WTC11 (cell line): Measurements from ENCODE around the gene SLC16A8. TPM values are rescaled to one million over a fixed set of nuclear protein-coding genes. Genes with fewer than 3 reads are reported as not detected.

Experiments
- ATAC-seq: fragments of 200-7000 bp; cut with Tn5 transposase; 2 replicates; pipeline ENCODE4 v1.10.0; 2021; ENCODE audit warnings: mild to moderate bottlenecking, moderate library complexity
- CTCF ChIA-PET: fragments of 300-600 bp; sonication (Branson Sonifier 250); formaldehyde crosslinking; loops from one replicate; lab custom pipeline; 2021; ENCODE audit warnings: antibody characterized with exemption; lab: Charles Lee
- POLR2A ChIA-PET: fragments of 350-600 bp; sonication (Branson Sonifier 250); formaldehyde crosslinking; loops from one replicate; lab custom pipeline; 2021; ENCODE audit warnings: antibody characterized with exemption; lab: Charles Lee
- DNase-seq: peaks from one replicate; pipeline ENCODE4 v3.0.0; 2021; ENCODE audit warnings: low spot score
- H3K27ac Mint-ChIP-seq: 2 replicates; pipeline ENCODE4 v1.8.0; 2021; ENCODE audit warnings: mixed read lengths
- H3K27me3 Mint-ChIP-seq: 2 replicates; pipeline ENCODE4 v1.8.0; 2021; ENCODE audit warnings: low read depth, mild to moderate bottlenecking, moderate library complexity, mixed read lengths
- H3K36me3 Mint-ChIP-seq: 2 replicates; pipeline ENCODE4 v1.8.0; 2021; ENCODE audit warnings: mixed read lengths
- H3K4me1 Mint-ChIP-seq: 2 replicates; pipeline ENCODE4 v1.8.0; 2022; ENCODE audit warnings: mixed read lengths
- H3K4me3 Mint-ChIP-seq: 2 replicates; pipeline ENCODE4 v1.8.0; 2021; ENCODE audit warnings: mild to moderate bottlenecking, moderate library complexity, mixed read lengths
- H3K9me3 Mint-ChIP-seq: 2 replicates; pipeline ENCODE4 v1.8.0; 2021; ENCODE audit warnings: mixed read lengths
- E2F4 ChIP-seq: sonication (generic); formaldehyde crosslinking; IDR thresholded peaks from 2 replicates; pipeline ENCODE4 v1.8.1; 2022; ENCODE audit warnings: low read depth, mild to moderate bottlenecking, moderate library complexity, missing genetic modification reagents, borderline replicate concordance
- ELF4 ChIP-seq: sonication (generic); formaldehyde crosslinking; IDR thresholded peaks from 2 replicates; pipeline ENCODE4 v1.8.1; 2022; ENCODE audit warnings: low read depth, mild to moderate bottlenecking, moderate library complexity, missing genetic modification reagents
- HMGA2 ChIP-seq: fragments of 250-450 bp; sonication (Bioruptor Pico); IDR thresholded peaks from 2 replicates; pipeline ENCODE4 v1.4.0; 2021; ENCODE audit warnings: mild to moderate bottlenecking, moderate library complexity
- OVOL2 ChIP-seq: fragments of 250-450 bp; sonication (Bioruptor Pico); IDR thresholded peaks from 2 replicates; pipeline ENCODE4 v1.9.0; 2021; ENCODE audit warnings: mild to moderate bottlenecking, borderline replicate concordance
- PRDM15 ChIP-seq: sonication (generic); formaldehyde crosslinking; IDR thresholded peaks from 2 replicates; pipeline ENCODE4 v1.8.0; 2022; ENCODE audit warnings: missing genetic modification reagents
- USF2 ChIP-seq: sonication (generic); formaldehyde crosslinking; IDR thresholded peaks from 2 replicates; pipeline ENCODE4 v1.8.1; 2023; ENCODE audit warnings: mild to moderate bottlenecking, missing genetic modification reagents, moderate library complexity
- ZBTB21 ChIP-seq: sonication (generic); formaldehyde crosslinking; IDR thresholded peaks from 2 replicates; pipeline ENCODE4 v1.8.1; 2023; ENCODE audit warnings: mild to moderate bottlenecking, missing genetic modification reagents, borderline replicate concordance
- ZBTB43 ChIP-seq: sonication (generic); formaldehyde crosslinking; IDR thresholded peaks from 2 replicates; pipeline ENCODE4 v1.8.1; 2023; ENCODE audit warnings: mild to moderate bottlenecking, missing genetic modification reagents
- ZNF219 ChIP-seq: sonication (generic); formaldehyde crosslinking; IDR thresholded peaks from 2 replicates; pipeline ENCODE4 v1.8.0; 2023; ENCODE audit warnings: missing genetic modification reagents, mild to moderate bottlenecking, borderline replicate concordance
- ZNF425 ChIP-seq: fragments of 250-450 bp; sonication (Bioruptor Pico); conservative IDR thresholded peaks from 2 replicates; pipeline ENCODE4 v1.9.0; 2021; ENCODE audit warnings: mild to moderate bottlenecking
- ZNF671 ChIP-seq: fragments of 250-450 bp; sonication (Bioruptor Pico); IDR thresholded peaks from 2 replicates; pipeline ENCODE4 v1.8.0; 2021; ENCODE audit warnings: mild to moderate bottlenecking
- ZSCAN18 ChIP-seq: fragments of 250-450 bp; sonication (Bioruptor Pico); IDR thresholded peaks from 2 replicates; pipeline ENCODE4 v2.1.2; 2022; ENCODE audit warnings: mild to moderate bottlenecking, moderate library complexity
- total RNA-seq: library from RNA; stranded (reverse); gene quantifications from 3 replicates; pipeline ENCODE4 v1.2.3, GENCODE V29; 2021

Gene SLC16A8
- total RNA-seq, 1 experiment from 2014 or later: 0.57 TPM

GRCh38 chr22:38087855-38088254 is 3.9 kb upstream of the SLC16A8 start:
- TF ChIP-seq PRDM15 (peak; percentile 23; the same call in 1 of the 2 replicates), ZNF425 (CRISPR knock-in tag) (no peak)
- TF ChIP-seq, all 79 proteins: peak for 1
- H3K36me3 Mint-ChIP-seq: no peaks in the 10 kb centered on the region
- POLR2A ChIA-PET: interaction anchor here (0.9 kb wide), 1 partner anchor 13 kb away, joined by 4 read pairs; no protein-coding TSS in a partner anchor
- no peaks in the 10 kb centered on the region for H3K9me3 Mint-ChIP-seq
- no peak overlapping the region for H3K27ac Mint-ChIP-seq
- H3K4me1 Mint-ChIP-seq: peaks cover 9% of the 10 kb centered on the region
- DNase-seq: no peak
- CTCF ChIA-PET: interaction anchor here (14.3 kb wide), 1 partner anchor 13 kb away, joined by 183 read pairs; no protein-coding TSS in a partner anchor
- H3K4me3 Mint-ChIP-seq: peak overlapping the region; percentile 21; the same call in 1 of the 2 replicates
- no peak for ATAC-seq
- H3K27me3 Mint-ChIP-seq: peaks cover 3% of the 10 kb centered on the region; the same call in 1 of the 2 replicates

GRCh38 chr22:38086942-38087341 is 3.0 kb upstream of the SLC16A8 start:
- TF ChIP-seq HMGA2 (CRISPR knock-in tag) (no peak), USF2 (CRISPR knock-in tag) (no peak), ZNF219 (CRISPR knock-in tag) (no peak), ZNF671 (CRISPR knock-in tag) (no peak), ZBTB43 (no peak), E2F4 (CRISPR knock-in tag) (no peak), ELF4 (CRISPR knock-in tag) (no peak), ZBTB21 (CRISPR knock-in tag) (no peak), OVOL2 (CRISPR knock-in tag) (no peak), ZSCAN18 (CRISPR knock-in tag) (no peak)
- peaks cover 9% of the 10 kb centered on the region for H3K4me1 Mint-ChIP-seq
- POLR2A ChIA-PET: interaction anchor here (0.7 to 0.9 kb wide), 2 partner anchors 13 to 940 kb away, joined by 4 read pairs; no protein-coding TSS in a partner anchor
- H3K4me3 Mint-ChIP-seq: no peak overlapping the region
- H3K27ac Mint-ChIP-seq: no peak overlapping the region
- H3K27me3 Mint-ChIP-seq: peaks cover 8% of the 10 kb centered on the region
- CTCF ChIA-PET: interaction anchor here (0.6 to 14.3 kb wide), 3 partner anchors 14 to 69 kb away, joined by 3 to 183 read pairs (median 12); no protein-coding TSS in a partner anchor
- DNase-seq (no peak), ATAC-seq (no peak)
- no peaks in the 10 kb centered on the region for H3K36me3 Mint-ChIP-seq
- H3K9me3 Mint-ChIP-seq: no peaks in the 10 kb centered on the region
